ENCODE data around the gene C3orf22.

DNA sequence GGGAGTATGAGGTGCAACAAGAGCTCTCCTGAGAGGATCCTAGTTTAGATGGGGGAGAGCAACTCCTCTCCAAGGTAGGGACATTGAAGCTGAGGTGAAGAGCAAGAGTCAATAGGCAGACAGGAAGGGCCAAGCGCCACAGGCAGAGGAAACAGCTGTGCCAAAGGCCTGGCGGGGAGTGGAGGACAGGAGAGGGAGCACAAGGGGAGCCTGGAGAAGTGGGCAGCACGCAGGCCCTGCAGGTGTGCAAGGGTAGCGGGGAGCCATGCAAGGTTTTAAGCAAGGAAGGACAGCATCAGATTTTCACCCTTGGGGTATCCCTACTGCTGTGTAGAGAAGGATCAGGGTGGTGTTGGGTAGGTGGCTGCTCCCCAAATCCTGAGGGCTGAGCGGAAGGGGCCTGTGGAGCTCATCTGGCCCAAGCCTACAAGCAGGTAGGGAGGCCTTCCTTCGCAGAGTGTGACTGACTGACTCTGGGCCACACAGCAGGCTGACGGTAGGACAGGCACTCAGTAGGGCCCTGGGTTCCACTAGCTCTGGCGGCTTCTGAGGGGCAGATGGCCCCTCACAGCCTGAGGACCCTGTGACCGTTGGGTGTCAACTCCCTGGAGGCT, 21.5 kb downstream of the C3orf22 start:
- TF ChIP-seq, protein P1, sequence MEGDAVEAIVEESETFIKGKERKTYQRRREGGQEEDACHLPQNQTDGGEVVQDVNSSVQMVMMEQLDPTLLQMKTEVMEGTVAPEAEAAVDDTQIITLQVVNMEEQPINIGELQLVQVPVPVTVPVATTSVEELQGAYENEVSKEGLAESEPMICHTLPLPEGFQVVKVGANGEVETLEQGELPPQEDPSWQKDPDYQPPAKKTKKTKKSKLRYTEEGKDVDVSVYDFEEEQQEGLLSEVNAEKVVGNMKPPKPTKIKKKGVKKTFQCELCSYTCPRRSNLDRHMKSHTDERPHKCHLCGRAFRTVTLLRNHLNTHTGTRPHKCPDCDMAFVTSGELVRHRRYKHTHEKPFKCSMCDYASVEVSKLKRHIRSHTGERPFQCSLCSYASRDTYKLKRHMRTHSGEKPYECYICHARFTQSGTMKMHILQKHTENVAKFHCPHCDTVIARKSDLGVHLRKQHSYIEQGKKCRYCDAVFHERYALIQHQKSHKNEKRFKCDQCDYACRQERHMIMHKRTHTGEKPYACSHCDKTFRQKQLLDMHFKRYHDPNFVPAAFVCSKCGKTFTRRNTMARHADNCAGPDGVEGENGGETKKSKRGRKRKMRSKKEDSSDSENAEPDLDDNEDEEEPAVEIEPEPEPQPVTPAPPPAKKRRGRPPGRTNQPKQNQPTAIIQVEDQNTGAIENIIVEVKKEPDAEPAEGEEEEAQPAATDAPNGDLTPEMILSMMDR (optimal IDR thresholded peaks at IDR 0.05 in 1 of 3, IDR thresholded peaks at IDR 0.05 in 1 of 3, conservative IDR thresholded peaks at IDR 0.05 in 1 of 3; ENCODE audit: extremely low read depth in 1 of 3, insufficient read depth in 2 of 3, low read length in 3 of 3), result no peak
- no peak for TF ChIP-seq EZH2 (IDR thresholded peaks at IDR 0.05; ENCODE audit: low read length)
